ENCODE measurements around the gene GDPD5. TPM values are rescaled to one million over a fixed set of nuclear protein-coding genes. Genes with fewer than 3 reads are reported as not detected.

GDPD5 gene
- total and polyA plus RNA-seq, 2 donors (not counting 1 experiment from before 2014, with no cell fraction given), result 59.1 to 102 TPM

- Mint-ChIP-seq H3K9me3 (ENCODE audit: insufficient read depth) (no peaks in the 10 kb centered on the region), H3K27me3 (peaks cover 3% of the 10 kb centered on the region), H3K4me3 (no peak overlapping the region), H3K27ac (no peak overlapping the region), H3K4me1 (no peaks in the 10 kb centered on the region)
- TF ChIP-seq CTCF (IDR thresholded peaks at IDR 0.05) (no peak), EZH2 (IDR thresholded peaks at IDR 0.05; ENCODE audit: borderline replicate concordance, insufficient read depth, low read depth, low read length, poor library complexity, severe bottlenecking) (no peak)
- Histone ChIP-seq H3K36me3 (replicated peaks in 1 of 2; ENCODE audit: control extremely low read depth in 1 of 2, control insufficient read depth in 1 of 2, extremely low read depth in 1 of 2, insufficient read depth in 2 of 2, low read length in 1 of 2) (peaks cover 0 to 2% of the 10 kb centered on the region in 2 experiments), H3K27me3 (replicated peaks in 1 of 4; ENCODE audit: control extremely low read depth in 1 of 4, control insufficient read depth in 3 of 4, insufficient read depth in 4 of 4, low read length in 3 of 4) (peaks cover 0 to 3% (median 0%) of the 10 kb centered on the region in 4 experiments), H3K9ac (ENCODE audit: low read length) (no peak overlapping the region), H2AFZ (ENCODE audit: insufficient read depth, low read depth, low read length, poor library complexity, severe bottlenecking) (no peak overlapping the region), H3K79me2 (ENCODE audit: control insufficient read depth, insufficient read depth, low read length) (no peaks in the 10 kb centered on the region), H3K4me1 (ENCODE audit: control insufficient read depth in 2 of 2, insufficient read depth in 2 of 2, low read length in 2 of 2) (no peaks in the 10 kb centered on the region), H3K4me2 (replicated peaks; ENCODE audit: low read depth, low read length, poor library complexity, severe bottlenecking) (no peak overlapping the region), H3K9me3 (ENCODE audit: control extremely low read depth in 1 of 3, control insufficient read depth in 2 of 3, insufficient read depth in 1 of 3, low read length in 2 of 3) (no peaks in the 10 kb centered on the region), H3K27ac (ENCODE audit: low read length in 2 of 2) (no peak overlapping the region), H4K20me1 (ENCODE audit: control insufficient read depth, insufficient read depth, low read length, poor library complexity, severe bottlenecking) (no peaks in the 10 kb centered on the region), H3K4me3 (ENCODE audit: control extremely low read depth in 1 of 5, extremely low read depth in 1 of 5, insufficient read depth in 1 of 5, low read depth in 2 of 5, low read length in 4 of 5) (no peak overlapping the region)
- intact Hi-C loops (cut with micrococcal nuclease), result no loop called here
- ATAC-seq (ENCODE audit: low read depth) (no peak), DNase-seq (no peak)
- CTCF ChIA-PET, result interaction anchor here (7.7 kb wide), 1 partner anchor 89 kb away, joined by 284 read pairs; no protein-coding TSS in a partner anchor
- 86% methylated on average over 5 of the region's 7 CpGs for WGBS (ENCODE audit: insufficient coverage)
- POLR2A ChIA-PET, result no interaction called here
Measured at GRCh38 chr11:75441804-75442132, 84.0 kb downstream of the GDPD5 start.

GRCh38 chr11:75440960-75441803, 84.6 kb downstream of the GDPD5 start:
- no peak overlapping the region for H3K4me3 ChIP-seq (ENCODE audit: control extremely low read depth in 1 of 5, extremely low read depth in 1 of 5, insufficient read depth in 1 of 5, low read depth in 2 of 5, low read length in 4 of 5)
- POLR2A ChIA-PET, result no interaction called here
- no peak overlapping the region for H3K9ac ChIP-seq (ENCODE audit: low read length)
- no peak for TF ChIP-seq EZH2 (IDR thresholded peaks at IDR 0.05; ENCODE audit: borderline replicate concordance, insufficient read depth, low read depth, low read length, poor library complexity, severe bottlenecking)
- no peak for TF ChIP-seq CTCF (IDR thresholded peaks at IDR 0.05)
- Mint-ChIP-seq H3K27me3 (peaks cover 3% of the 10 kb centered on the region), H3K9me3 (ENCODE audit: insufficient read depth) (no peaks in the 10 kb centered on the region), H3K4me3 (no peak overlapping the region), H3K4me1 (no peaks in the 10 kb centered on the region), H3K27ac (no peak overlapping the region)
- H3K36me3 ChIP-seq (replicated peaks in 1 of 2; ENCODE audit: control extremely low read depth in 1 of 2, control insufficient read depth in 1 of 2, extremely low read depth in 1 of 2, insufficient read depth in 2 of 2, low read length in 1 of 2), result peaks cover 0 to 2% of the 10 kb centered on the region in 2 experiments
- ATAC-seq (ENCODE audit: low read depth) (no peak), DNase-seq (no peak)
- 96% methylated on average over 23 of the region's 27 CpGs for WGBS (ENCODE audit: insufficient coverage)
- no peaks in the 10 kb centered on the region for H3K79me2 ChIP-seq (ENCODE audit: control insufficient read depth, insufficient read depth, low read length)
- H4K20me1 ChIP-seq (ENCODE audit: control insufficient read depth, insufficient read depth, low read length, poor library complexity, severe bottlenecking), result no peaks in the 10 kb centered on the region
- no peaks in the 10 kb centered on the region for H3K9me3 ChIP-seq (ENCODE audit: control extremely low read depth in 1 of 3, control insufficient read depth in 2 of 3, insufficient read depth in 1 of 3, low read length in 2 of 3)
- intact Hi-C loops (cut with micrococcal nuclease), result no loop called here
- no peaks in the 10 kb centered on the region for H3K4me1 ChIP-seq (ENCODE audit: control insufficient read depth in 2 of 2, insufficient read depth in 2 of 2, low read length in 2 of 2)
- CTCF ChIA-PET, result interaction anchor here (1.1 to 7.7 kb wide), 2 partner anchors 11 to 90 kb away, joined by 3 to 284 read pairs; no protein-coding TSS in a partner anchor
- no peak overlapping the region for H3K4me2 ChIP-seq (replicated peaks; ENCODE audit: low read depth, low read length, poor library complexity, severe bottlenecking)
- peaks cover 0 to 3% (median 0%) of the 10 kb centered on the region in 4 experiments for H3K27me3 ChIP-seq (replicated peaks in 1 of 4; ENCODE audit: control extremely low read depth in 1 of 4, control insufficient read depth in 3 of 4, insufficient read depth in 4 of 4, low read length in 3 of 4)
- no peak overlapping the region for H3K27ac ChIP-seq (ENCODE audit: low read length in 2 of 2)
- no peak overlapping the region for H2AFZ ChIP-seq (ENCODE audit: insufficient read depth, low read depth, low read length, poor library complexity, severe bottlenecking)
